ENCODE measurements around the gene CCDC59. TPM values are rescaled to one million over a fixed set of nuclear protein-coding genes. Genes with fewer than 3 reads are reported as not detected.

Gene CCDC59
- polyA plus RNA-seq, 4 donors = 43.0 to 61.5 (median 50.6) TPM

DNA sequence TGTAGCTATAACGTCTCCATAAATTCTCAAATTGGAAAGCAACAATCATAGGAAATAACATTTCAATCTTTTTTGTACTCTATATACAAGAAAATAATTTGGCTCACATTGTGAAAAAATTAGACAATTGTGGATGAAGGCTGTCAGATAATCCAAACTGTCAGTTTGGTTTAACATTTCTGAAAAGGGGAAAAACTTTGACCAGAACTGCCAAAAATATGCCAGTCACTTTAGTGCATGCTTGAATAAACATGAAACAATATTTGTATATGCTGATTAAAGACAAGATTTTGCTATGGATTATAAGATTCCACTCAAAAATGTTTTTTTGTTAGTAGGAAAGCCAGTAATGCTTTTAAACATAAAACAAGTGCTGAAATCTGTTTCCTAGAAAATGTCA is 38.9 kb downstream of the CCDC59 start:
- DNase-seq (ENCODE audit: low read depth in 4 of 4, low spot score in 3 of 4) = no peak

GRCh38 chr12:82314406-82314892 is 43.7 kb downstream of the CCDC59 start:
- DNase-seq (ENCODE audit: low read depth in 4 of 4, low spot score in 3 of 4) = no peak

Other genes with a start within 250 kb of the CCDC59 start
- gene METTL25, start 142 bp upstream of the CCDC59 start, polyA plus RNA-seq (ENCODE audit: insufficient read length in 4 of 4) = 10 to 100 TPM; 11.5 to 18.7 (median 15.9) TPM